SU-DHL-6 (cell line): ENCODE measurements around the gene GGACT.

Experiments
- H2AFZ ChIP-seq: fragments of 200-600 bp; sonication (generic); 2 replicates; pipeline ENCODE4 v1.6.1; 2014; ENCODE audit warnings: low read depth, mild to moderate bottlenecking, moderate library complexity, mixed read lengths, antibody characterized with exemption, low read length; ENCODE audit not compliant: severe bottlenecking
- H3F3A ChIP-seq: fragments of 200-600 bp; shearing (Covaris generic); 2 replicates; pipeline ENCODE4 v1.6.0; 2016; ENCODE audit warnings: antibody characterized with exemption, mild to moderate bottlenecking; ENCODE audit not compliant: insufficient read depth
- H3K27ac ChIP-seq: fragments of 200-600 bp; sonication (generic); 2 replicates; pipeline ENCODE4 v1.5.1; 2016; ENCODE audit warnings: low read depth, mild to moderate bottlenecking, low read length, moderate library complexity, mixed read lengths
- H3K27me3 ChIP-seq: fragments of 200-600 bp; sonication (generic), shearing (Covaris generic); 2 replicates; pipeline ENCODE4 v1.6.0; 2014; ENCODE audit warnings: mild to moderate bottlenecking, low read length
- H3K36me3 ChIP-seq: fragments of 200-600 bp; sonication (generic); 2 replicates; pipeline ENCODE4 v1.6.1; 2014; ENCODE audit warnings: mild to moderate bottlenecking, low read length, mixed read lengths
- H3K4me2 ChIP-seq: fragments of 300-600, 200-600 bp; shearing (Covaris generic), sonication (generic); 2 replicates; pipeline ENCODE4 v1.6.0; 2014; ENCODE audit warnings: low read length, low read depth, mild to moderate bottlenecking; ENCODE audit not compliant: poor library complexity, severe bottlenecking
- H3K4me3 ChIP-seq: fragments of 200-600 bp; sonication (generic); 2 replicates; pipeline ENCODE4 v1.5.1; 2014; ENCODE audit warnings: antibody characterized with exemption, low read length, mild to moderate bottlenecking, mixed read lengths; ENCODE audit not compliant: insufficient read depth, poor library complexity, severe bottlenecking
- H3K79me2 ChIP-seq: fragments of 200-600 bp; sonication (generic); 2 replicates; pipeline ENCODE4 v1.6.1; 2014; ENCODE audit warnings: mild to moderate bottlenecking, low read length, moderate library complexity; ENCODE audit not compliant: insufficient read depth
- H3K9ac ChIP-seq: fragments of 200-600 bp; sonication (generic); 2 replicates; pipeline ENCODE4 v1.7.0; 2014; ENCODE audit warnings: mild to moderate bottlenecking, low read length
- H3K9me2 ChIP-seq: fragments of 200-600 bp; sonication (generic); replicated peaks from 2 replicates; pipeline ENCODE4 v1.6.1; 2014; ENCODE audit warnings: low read length; ENCODE audit not compliant: insufficient read depth
- H3K9me3 ChIP-seq: fragments of 200-600 bp; sonication (generic); 2 replicates; pipeline ENCODE4 v1.6.1; 2014; ENCODE audit warnings: low read length, mixed read lengths; ENCODE audit not compliant: insufficient read depth
- H4K20me1 ChIP-seq: fragments of 200-600 bp; sonication (generic); 2 replicates; pipeline ENCODE4 v1.6.1; 2014; ENCODE audit warnings: low read depth, mild to moderate bottlenecking, antibody characterized with exemption, low read length, moderate library complexity, mixed read lengths
- EZH2phosphoT487 ChIP-seq: fragments of 200-600 bp; sonication (generic), shearing (Covaris generic); conservative IDR thresholded peaks from 2 replicates; pipeline ENCODE4 v1.6.1; 2018; ENCODE audit warnings: mild to moderate bottlenecking, antibody characterized with exemption, low read length, moderate library complexity, mixed read lengths
- TF ChIP-seq, protein P1 (sequence below): fragments of 200-600 bp; sonication (generic); IDR thresholded peaks from one replicate; pipeline ENCODE4 v1.5.1; 2017; ENCODE audit warnings: antibody characterized with exemption, mild to moderate bottlenecking, low read length, moderate library complexity; ENCODE audit not compliant: insufficient read depth, poor library complexity, severe bottlenecking

GGACT gene

DNA sequence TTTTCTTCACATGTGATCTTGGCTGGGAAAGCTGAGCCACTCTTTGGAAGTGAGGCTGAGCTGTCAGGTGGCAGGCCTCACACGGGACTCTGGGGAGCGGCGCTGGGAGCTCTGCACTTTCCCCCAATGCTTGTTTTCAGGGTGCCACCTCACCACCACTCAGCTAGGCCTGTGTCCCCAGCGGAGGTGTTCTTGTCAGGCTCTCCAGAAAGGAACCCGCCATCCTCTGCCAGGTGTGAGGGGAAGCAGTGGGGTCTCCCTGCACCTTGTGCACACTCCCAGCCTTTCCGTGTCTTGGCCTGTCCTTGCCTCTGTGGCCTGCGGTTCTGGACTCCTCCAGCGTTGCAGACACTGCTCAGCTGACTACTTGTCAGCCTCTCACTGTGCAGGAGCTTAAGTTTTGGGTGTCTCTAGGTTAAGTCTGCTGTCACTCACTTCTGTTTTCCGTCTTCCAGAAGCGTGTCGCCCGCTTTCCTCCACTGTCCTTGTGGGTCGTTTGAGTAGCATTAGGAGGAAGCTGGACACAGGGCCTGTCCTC lies 51.9 kb downstream of the GGACT start:
- Histone ChIP-seq H3K79me2 (no peaks in the 10 kb centered on the region), H3K27ac (no peak overlapping the region), H4K20me1 (no peaks in the 10 kb centered on the region), H3K4me3 (no peak overlapping the region), H3K4me2 (no peak overlapping the region), H3K9me2 (no peaks in the 10 kb centered on the region), H3K27me3 (no peaks in the 10 kb centered on the region), H3K9me3 (no peaks in the 10 kb centered on the region), H3K36me3 (no peaks in the 10 kb centered on the region), H3F3A (no peaks in the 10 kb centered on the region), H3K9ac (no peak overlapping the region), H2AFZ (no peak overlapping the region)
- TF ChIP-seq, protein P1, sequence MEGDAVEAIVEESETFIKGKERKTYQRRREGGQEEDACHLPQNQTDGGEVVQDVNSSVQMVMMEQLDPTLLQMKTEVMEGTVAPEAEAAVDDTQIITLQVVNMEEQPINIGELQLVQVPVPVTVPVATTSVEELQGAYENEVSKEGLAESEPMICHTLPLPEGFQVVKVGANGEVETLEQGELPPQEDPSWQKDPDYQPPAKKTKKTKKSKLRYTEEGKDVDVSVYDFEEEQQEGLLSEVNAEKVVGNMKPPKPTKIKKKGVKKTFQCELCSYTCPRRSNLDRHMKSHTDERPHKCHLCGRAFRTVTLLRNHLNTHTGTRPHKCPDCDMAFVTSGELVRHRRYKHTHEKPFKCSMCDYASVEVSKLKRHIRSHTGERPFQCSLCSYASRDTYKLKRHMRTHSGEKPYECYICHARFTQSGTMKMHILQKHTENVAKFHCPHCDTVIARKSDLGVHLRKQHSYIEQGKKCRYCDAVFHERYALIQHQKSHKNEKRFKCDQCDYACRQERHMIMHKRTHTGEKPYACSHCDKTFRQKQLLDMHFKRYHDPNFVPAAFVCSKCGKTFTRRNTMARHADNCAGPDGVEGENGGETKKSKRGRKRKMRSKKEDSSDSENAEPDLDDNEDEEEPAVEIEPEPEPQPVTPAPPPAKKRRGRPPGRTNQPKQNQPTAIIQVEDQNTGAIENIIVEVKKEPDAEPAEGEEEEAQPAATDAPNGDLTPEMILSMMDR: no peak

DNA sequence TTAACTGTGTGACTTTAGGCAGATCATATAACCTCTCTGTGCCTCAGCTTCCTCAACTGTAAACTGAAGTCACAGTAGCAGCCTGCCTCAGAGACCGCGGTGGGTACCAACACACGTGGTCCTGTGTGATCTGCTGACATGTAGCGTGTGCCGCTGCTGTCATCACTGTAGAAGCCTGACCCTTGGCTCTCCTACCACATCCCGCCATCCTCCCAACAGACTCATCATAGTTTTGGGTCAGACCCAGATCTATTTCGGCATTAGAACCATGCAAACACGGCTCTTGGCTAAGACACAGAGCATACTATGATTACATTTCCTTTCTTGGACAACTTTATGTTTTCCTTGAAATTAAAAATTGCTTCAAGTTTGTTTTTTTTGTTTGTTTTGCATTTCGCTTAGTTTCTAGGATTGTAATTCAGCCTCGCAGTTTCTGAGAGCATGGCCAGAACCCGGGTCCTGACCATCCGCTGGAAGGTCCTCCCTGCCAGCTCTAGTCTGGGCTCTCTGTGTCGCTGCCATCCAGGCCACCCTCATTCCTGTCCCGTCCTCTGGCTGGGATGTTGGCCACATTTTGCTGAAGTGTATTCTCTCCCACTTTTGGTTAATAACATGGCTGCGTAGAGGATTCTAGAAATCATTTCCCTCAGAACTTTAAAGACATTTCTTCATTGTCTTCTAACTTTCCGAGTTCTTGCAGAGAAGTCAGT lies 53.0 kb downstream of the GGACT start:
- no peaks in the 10 kb centered on the region for H3K9me3 ChIP-seq
- H3K79me2 ChIP-seq: no peaks in the 10 kb centered on the region
- no peaks in the 10 kb centered on the region for H4K20me1 ChIP-seq
- H3K36me3 ChIP-seq: no peaks in the 10 kb centered on the region
- no peak for TF ChIP-seq EZH2phosphoT487
- TF ChIP-seq, protein P1: no peak
- H3K4me3 ChIP-seq: no peak overlapping the region
- no peak overlapping the region for H3K4me2 ChIP-seq
- no peak overlapping the region for H3K9ac ChIP-seq
- no peak overlapping the region for H2AFZ ChIP-seq
- H3F3A ChIP-seq: no peaks in the 10 kb centered on the region
- H3K27ac ChIP-seq: no peak overlapping the region
- no peaks in the 10 kb centered on the region for H3K9me2 ChIP-seq
- no peaks in the 10 kb centered on the region for H3K27me3 ChIP-seq

DNA sequence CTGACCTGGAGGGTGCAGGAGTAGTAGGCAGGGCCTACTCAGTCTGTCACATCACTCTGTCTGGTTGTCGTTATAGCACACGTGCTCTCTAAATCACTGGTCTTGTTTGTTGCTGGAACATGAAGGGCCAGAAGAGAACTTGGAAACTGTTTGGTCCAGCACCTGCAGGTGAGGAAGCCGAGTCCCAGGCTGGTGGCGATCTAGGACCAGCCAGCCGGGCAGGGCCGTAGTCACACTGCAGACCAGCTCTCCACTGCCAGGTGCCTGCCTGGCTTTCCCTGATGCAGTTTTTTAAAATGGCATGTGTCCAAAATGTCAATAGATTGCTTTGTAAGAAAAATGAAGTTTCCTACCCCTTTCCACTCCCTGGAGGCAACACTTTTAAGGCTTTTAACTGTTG lies 53.7 kb downstream of the GGACT start:
- no peaks in the 10 kb centered on the region for H3K36me3 ChIP-seq
- TF ChIP-seq, protein P1: no peak
- TF ChIP-seq EZH2phosphoT487: no peak
- H3K9me2 ChIP-seq: no peaks in the 10 kb centered on the region
- H3K79me2 ChIP-seq: no peaks in the 10 kb centered on the region
- no peak overlapping the region for H3K4me3 ChIP-seq
- no peaks in the 10 kb centered on the region for H3K27me3 ChIP-seq
- H3K9me3 ChIP-seq: no peaks in the 10 kb centered on the region
- H3K9ac ChIP-seq: no peak overlapping the region
- no peak overlapping the region for H3K27ac ChIP-seq
- H4K20me1 ChIP-seq: no peaks in the 10 kb centered on the region
- H2AFZ ChIP-seq: no peak overlapping the region
- H3K4me2 ChIP-seq: no peak overlapping the region
- H3F3A ChIP-seq: no peaks in the 10 kb centered on the region
